ENCODE results near the gene STPG3. TPM values are rescaled to one million over a fixed set of nuclear protein-coding genes. Genes with fewer than 3 reads are reported as not detected.
A peak's percentile ranks its signal among the peaks of the same experiment; 100 is the strongest.

STPG3 gene
- total RNA-seq, 2 experiments from 2014 or later, result not detected

GRCh38 chr9:137272241-137273094, 21.4 kb downstream of the STPG3 start:
- intact Hi-C loops (cut with DNase I, micrococcal nuclease), result no loop called here
- CTCF ChIA-PET, result no interaction called here
- DNase-seq (no peak), ATAC-seq (no peak)
- Mint-ChIP-seq H3K27me3 (no peaks in the 10 kb centered on the region), H3K9me3 (ENCODE audit: low read depth) (no peaks in the 10 kb centered on the region), H3K27ac (no peak overlapping the region), H3K4me1 (peaks cover 14% of the 10 kb centered on the region), H3K36me3 (ENCODE audit: low read depth) (peaks cover 28% of the 10 kb centered on the region), H3K4me3 (no peak overlapping the region)
- POLR2A ChIA-PET, result no interaction called here

DNA sequence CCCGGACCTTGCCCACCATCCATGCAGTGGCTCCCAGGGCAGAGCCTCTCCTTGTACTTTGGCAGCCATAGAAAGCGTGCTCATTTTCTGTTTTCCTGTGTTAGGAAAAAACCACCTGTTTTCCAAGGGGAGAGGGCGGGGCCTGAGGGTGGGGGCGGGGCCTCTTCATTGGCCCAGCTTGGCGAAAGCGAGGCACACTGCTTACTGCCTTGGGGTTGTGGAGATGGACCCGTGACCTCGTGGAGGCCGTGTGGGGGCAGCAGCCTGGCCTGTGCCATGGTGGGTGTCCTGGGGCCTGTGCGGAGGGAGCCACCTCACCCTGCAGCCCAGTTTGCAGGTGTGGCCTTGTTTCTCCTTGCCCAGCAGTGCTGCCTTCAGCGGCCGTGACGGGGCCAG, 22.0 kb downstream of the STPG3 start:
- Mint-ChIP-seq H3K9me3 (ENCODE audit: low read depth) (no peaks in the 10 kb centered on the region), H3K4me1 (peaks cover 15% of the 10 kb centered on the region), H3K27me3 (no peaks in the 10 kb centered on the region), H3K4me3 (no peak overlapping the region), H3K27ac (no peak overlapping the region), H3K36me3 (ENCODE audit: low read depth) (peaks cover 24% of the 10 kb centered on the region)
- ChIA-PET CTCF (no interaction called here), POLR2A (no interaction called here)
- no peak for ATAC-seq
- DNase-seq, result no peak
- intact Hi-C loops (cut with DNase I, micrococcal nuclease), result no loop called here

DNA sequence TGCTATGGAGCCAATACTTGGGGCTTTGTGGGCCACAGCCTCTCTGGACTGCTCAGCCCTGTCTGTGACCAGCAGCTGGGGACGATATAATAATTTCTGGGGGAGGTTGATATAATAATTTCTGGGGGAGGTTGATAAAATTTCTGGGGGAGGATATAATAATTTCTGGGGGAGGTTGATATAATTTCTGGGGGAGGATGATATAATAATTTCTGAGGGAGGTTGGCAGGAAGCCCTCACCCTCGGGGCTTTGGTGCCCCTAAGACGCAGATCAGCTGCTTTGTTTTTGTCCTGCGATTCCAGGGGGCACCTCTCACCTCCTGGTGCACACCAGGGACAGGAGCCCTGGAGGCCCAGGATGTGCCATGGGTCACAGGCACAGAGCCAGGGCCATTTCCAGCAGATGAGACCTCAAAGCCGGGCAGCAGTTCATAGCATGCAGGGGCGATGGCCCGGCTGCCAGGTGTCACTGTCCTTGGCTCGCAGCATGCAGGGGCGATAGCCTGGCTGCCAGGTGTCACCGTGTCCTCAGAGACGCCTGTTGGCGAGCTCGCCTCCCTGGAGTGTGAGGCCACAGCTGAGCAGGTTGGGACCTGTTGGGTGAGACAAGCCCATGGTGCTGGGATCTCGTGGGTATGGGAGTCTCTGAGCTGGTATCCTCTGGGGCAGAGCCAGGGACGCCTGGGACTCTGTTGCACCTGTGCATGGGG, 22.7 kb downstream of the STPG3 start:
- Mint-ChIP-seq H3K4me1 (peaks cover 15% of the 10 kb centered on the region), H3K27me3 (no peaks in the 10 kb centered on the region), H3K36me3 (ENCODE audit: low read depth) (peaks cover 19% of the 10 kb centered on the region), H3K9me3 (ENCODE audit: low read depth) (no peaks in the 10 kb centered on the region), H3K27ac (no peak overlapping the region), H3K4me3 (no peak overlapping the region)
- ChIA-PET CTCF (interaction anchor here (1.0 kb wide), 1 partner anchor 37 kb away, joined by 4 read pairs; no protein-coding TSS in a partner anchor), POLR2A (no interaction called here)
- DNase-seq, result no peak
- intact Hi-C loops (cut with DNase I, micrococcal nuclease), result no loop called here
- ATAC-seq, result no peak

DNA sequence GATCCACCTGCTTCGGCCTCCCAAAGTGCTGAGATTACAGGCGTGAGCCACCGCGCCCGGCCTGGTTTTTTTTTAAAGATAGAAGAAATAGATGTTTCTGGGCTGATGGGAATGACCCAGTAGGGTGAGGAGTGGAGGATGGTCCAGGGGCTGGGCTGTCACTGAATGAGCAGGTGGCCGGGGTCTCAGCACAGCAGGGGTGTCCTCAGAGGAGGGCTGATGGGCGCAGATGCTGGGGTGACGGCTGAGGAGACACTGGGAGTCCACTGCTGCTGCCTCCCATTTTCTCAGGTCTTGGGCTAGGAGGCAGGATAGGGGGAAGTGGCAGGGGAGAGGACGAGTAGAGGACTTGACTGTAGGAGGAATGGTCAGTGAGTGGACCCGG, 24.1 kb downstream of the STPG3 start:
- H3K4me3 Mint-ChIP-seq, result no peak overlapping the region
- no peak overlapping the region for H3K27ac Mint-ChIP-seq
- DNase-seq (no peak), ATAC-seq (no peak)
- peaks cover 15% of the 10 kb centered on the region for H3K4me1 Mint-ChIP-seq
- CTCF ChIA-PET, result no interaction called here
- intact Hi-C loops (cut with DNase I, micrococcal nuclease), result no loop called here
- no peaks in the 10 kb centered on the region for H3K9me3 Mint-ChIP-seq (ENCODE audit: low read depth)
- POLR2A ChIA-PET, result no interaction called here
- H3K36me3 Mint-ChIP-seq (ENCODE audit: low read depth), result peaks cover 8% of the 10 kb centered on the region
- no peaks in the 10 kb centered on the region for H3K27me3 Mint-ChIP-seq

DNA sequence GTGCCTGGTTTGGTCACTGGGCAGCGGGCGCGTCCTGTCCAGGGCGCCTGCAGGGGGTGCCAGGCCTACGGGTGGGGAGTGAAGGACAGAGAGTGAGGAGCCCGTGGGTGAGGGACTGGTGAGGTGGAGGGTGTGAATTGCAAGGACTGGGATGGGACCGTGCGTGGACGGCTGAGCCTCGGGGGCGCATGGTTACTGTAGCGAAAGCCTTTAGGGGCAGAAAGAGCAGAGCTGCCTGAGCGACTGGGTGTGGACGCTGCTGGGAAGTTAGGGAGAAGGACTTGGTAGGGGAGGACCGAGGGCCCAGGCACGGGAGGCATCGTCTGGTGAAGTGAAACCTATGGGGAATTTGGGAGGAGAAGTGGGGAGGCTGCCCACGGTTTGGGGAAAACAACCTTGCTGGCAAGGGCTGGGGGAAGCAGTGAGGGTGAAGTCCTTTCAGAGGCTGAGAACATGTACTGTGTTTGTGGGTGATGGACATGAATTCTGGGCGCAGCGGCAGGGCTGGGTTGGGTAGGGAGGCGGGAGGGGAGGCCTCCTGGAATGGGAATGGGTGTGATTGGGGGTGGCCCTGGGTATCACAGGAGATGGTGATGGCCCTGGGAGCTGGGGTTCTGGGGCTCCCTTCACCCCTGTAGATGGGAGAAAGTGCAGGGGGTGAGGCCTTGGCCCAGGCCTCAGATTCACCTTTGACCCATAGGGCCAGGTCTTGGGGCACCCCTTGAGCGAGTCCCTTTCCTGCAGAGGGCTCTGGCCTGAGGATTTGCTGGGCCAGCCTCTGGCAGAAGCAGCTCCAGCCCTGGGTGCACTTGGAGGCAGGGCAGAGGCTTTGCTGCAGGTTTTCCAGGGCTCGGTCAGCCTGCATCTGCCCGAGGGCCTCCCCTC, 24.7 kb downstream of the STPG3 start:
- peaks cover 8% of the 10 kb centered on the region for H3K36me3 Mint-ChIP-seq (ENCODE audit: low read depth)
- ChIA-PET POLR2A (no interaction called here), CTCF (no interaction called here)
- no peaks in the 10 kb centered on the region for H3K9me3 Mint-ChIP-seq (ENCODE audit: low read depth)
- H3K27me3 Mint-ChIP-seq, result no peaks in the 10 kb centered on the region
- ATAC-seq (no peak), DNase-seq (no peak)
- no peak overlapping the region for H3K27ac Mint-ChIP-seq
- peaks cover 15% of the 10 kb centered on the region for H3K4me1 Mint-ChIP-seq
- intact Hi-C loops (cut with DNase I, micrococcal nuclease), result no loop called here
- no peak overlapping the region for H3K4me3 Mint-ChIP-seq

- H3K4me1 Mint-ChIP-seq, result peaks cover 8% of the 10 kb centered on the region
- H3K27ac Mint-ChIP-seq, result no peak overlapping the region
- DNase-seq (no peak), ATAC-seq (peak; percentile 2)
- H3K36me3 Mint-ChIP-seq (ENCODE audit: low read depth), result peaks cover 4% of the 10 kb centered on the region
- no peaks in the 10 kb centered on the region for H3K27me3 Mint-ChIP-seq
- intact Hi-C loops (cut with DNase I, micrococcal nuclease), result no loop called here
- H3K4me3 Mint-ChIP-seq, result peak overlapping the region; percentile 32
- POLR2A ChIA-PET, result interaction anchor here (1.0 kb wide), 1 partner anchor 181 kb away, joined by 3 read pairs; no protein-coding TSS in a partner anchor
- no peaks in the 10 kb centered on the region for H3K9me3 Mint-ChIP-seq (ENCODE audit: low read depth)
- CTCF ChIA-PET, result interaction anchor here (0.5 to 1.4 kb wide), 2 partner anchors 10 to 425 kb away, joined by 3 to 5 read pairs; no protein-coding TSS in a partner anchor
These were observed 25.6 kb downstream of the STPG3 start for GRCh38 chr9:137276473-137277328.

DNA sequence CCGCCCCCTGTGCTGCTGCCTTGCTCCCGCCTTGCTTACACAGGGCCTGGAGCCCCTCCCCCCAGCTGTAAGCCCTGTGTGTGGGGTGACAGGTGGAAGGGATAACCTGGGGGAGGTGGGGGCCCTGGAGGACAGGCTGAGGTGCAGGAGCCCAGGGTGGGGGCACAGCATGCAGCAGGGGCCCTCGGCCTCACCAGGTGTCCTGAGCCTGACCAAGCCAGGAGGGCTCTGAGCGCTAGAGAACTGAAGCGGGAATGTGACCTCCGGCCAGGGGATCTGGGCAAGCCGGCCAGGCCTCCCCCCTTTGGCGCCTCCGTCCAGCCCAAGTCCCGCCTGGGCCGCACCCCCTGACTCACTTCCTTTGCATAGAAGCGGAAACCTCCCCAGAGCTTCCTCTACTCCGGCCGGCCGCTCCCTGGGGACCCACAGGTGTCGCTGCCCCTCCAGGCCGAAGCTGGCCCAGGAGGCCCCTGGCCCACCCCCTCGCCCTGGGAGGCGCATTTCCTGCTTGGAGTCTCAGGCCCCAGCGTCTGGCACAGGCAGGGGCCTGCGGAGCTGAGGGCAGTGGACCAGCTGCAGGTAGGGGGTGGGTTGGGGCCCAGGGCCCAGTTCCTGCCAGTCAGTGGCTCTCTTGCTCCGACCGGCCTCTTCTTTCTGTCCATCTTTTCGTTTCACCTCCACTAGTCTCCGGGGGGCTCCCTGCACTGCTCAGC, 26.4 kb downstream of the STPG3 start, which contains the start of gene TOR4A:
Gene TOR4A, plus strand, starts transcription at position 398 of the 713 bp plus-strand sequence. CDS start 964 bp downstream, outside the sequence.
- ATAC-seq, result peak; percentile 82
- Mint-ChIP-seq H3K27ac (no peak within 1 kb of the TSS), H3K4me1 (peaks cover 8% of the 10 kb centered on the region), H3K4me3 (peak within 1 kb of the TSS; percentile 61), H3K36me3 (ENCODE audit: low read depth) (peaks cover 4% of the 10 kb centered on the region), H3K27me3 (peaks cover 1% of the 10 kb centered on the region), H3K9me3 (ENCODE audit: low read depth) (no peaks in the 10 kb centered on the region)
- intact Hi-C loops (cut with DNase I, micrococcal nuclease), result no loop called here
- ChIA-PET POLR2A (interaction anchor here (1.0 kb wide), 1 partner anchor 182 kb away, joined by 3 read pairs; no protein-coding TSS in a partner anchor), CTCF (interaction anchor here (0.5 to 1.4 kb wide), 4 partner anchors 9 to 424 kb away, joined by 3 to 6 read pairs (median 4); no protein-coding TSS in a partner anchor)
- peak; percentile 69 for DNase-seq

GRCh38 chr9:137278061-137278701, 27.1 kb downstream of the STPG3 start:
- DNase-seq (no peak), ATAC-seq (peak; percentile 14)
- Mint-ChIP-seq H3K4me1 (peaks cover 8% of the 10 kb centered on the region), H3K9me3 (ENCODE audit: low read depth) (no peaks in the 10 kb centered on the region), H3K36me3 (ENCODE audit: low read depth) (peaks cover 4% of the 10 kb centered on the region), H3K27me3 (peaks cover 3% of the 10 kb centered on the region), H3K27ac (no peak overlapping the region), H3K4me3 (peak overlapping the region; percentile 61)
- CTCF ChIA-PET, result interaction anchor here (0.6 to 1.4 kb wide), 3 partner anchors 9 to 265 kb away, joined by 3 to 6 read pairs (median 5); no protein-coding TSS in a partner anchor
- POLR2A ChIA-PET, result interaction anchor here (1.0 kb wide), 1 partner anchor 183 kb away, joined by 3 read pairs; no protein-coding TSS in a partner anchor
- intact Hi-C loops (cut with DNase I, micrococcal nuclease), result no loop called here

- H3K36me3 Mint-ChIP-seq (ENCODE audit: low read depth), result peaks cover 4% of the 10 kb centered on the region
- peaks cover 3% of the 10 kb centered on the region for H3K27me3 Mint-ChIP-seq
- no peak overlapping the region for H3K4me3 Mint-ChIP-seq
- no peaks in the 10 kb centered on the region for H3K9me3 Mint-ChIP-seq (ENCODE audit: low read depth)
- ChIA-PET CTCF (no interaction called here), POLR2A (no interaction called here)
- H3K4me1 Mint-ChIP-seq, result peaks cover 8% of the 10 kb centered on the region
- no peak for DNase-seq
- intact Hi-C loops (cut with DNase I, micrococcal nuclease), result no loop called here
- no peak for ATAC-seq
- no peak overlapping the region for H3K27ac Mint-ChIP-seq
These were observed 27.9 kb downstream of the STPG3 start for GRCh38 chr9:137278721-137279711.

Data from activated CD4-positive, alpha-beta T cell treated with anti-CD3 and anti-CD28 coated beads for 36 hours (primary cell).